ENCODE measurements around the gene TMEM191C.
"Not testable (repeated sequence)": the region's sequence is repeated elsewhere in the genome, so short reads cannot be mapped to it uniquely, and the experiment has no call there.

Gene TMEM191C

DNA sequence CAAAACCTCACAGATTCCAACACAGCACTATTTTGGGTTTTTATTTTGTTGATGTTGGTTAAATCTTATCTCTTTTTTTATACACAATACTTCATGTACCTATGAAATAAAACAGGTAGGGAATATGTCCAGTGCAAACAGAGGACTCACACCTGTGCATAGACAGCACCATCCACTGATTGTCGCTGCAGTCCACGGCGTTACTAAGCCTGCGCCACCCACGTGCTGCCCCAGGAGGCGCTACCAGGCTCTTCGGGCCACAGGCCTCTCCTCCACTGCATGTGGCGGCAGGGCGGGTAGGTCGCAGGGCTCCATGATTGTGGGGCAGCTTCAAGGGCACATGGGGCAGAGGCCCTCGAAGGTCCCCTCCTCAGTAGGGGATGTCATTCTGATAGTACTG lies 5.8 kb downstream of the TMEM191C start:
- in situ Hi-C loops (cut with MboI; ENCODE audit: low sequenced_read_pairs) = not testable (repeated sequence)

DNA sequence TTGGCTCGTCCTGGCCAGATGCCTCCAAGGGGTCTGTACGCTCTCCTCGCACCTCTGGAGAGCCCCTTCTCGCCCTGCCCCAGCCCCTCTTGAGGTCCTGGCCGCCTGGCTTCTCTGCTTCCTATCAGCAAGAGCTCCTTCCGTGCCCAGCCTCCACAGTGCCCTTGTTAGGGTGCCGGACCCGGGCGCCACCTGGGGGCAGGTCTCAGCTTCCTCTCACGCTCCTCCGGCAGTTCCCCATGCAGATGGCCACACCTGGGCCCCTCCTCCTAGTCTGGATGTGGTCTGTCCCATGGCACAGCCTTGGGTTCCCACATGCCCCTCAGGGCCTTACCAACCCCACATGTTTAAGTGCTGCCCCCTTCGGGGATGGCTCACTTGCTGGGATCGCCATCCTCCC lies 6.5 kb downstream of the TMEM191C start:
- in situ Hi-C loops (cut with MboI; ENCODE audit: low sequenced_read_pairs) = not testable (repeated sequence)

DNA sequence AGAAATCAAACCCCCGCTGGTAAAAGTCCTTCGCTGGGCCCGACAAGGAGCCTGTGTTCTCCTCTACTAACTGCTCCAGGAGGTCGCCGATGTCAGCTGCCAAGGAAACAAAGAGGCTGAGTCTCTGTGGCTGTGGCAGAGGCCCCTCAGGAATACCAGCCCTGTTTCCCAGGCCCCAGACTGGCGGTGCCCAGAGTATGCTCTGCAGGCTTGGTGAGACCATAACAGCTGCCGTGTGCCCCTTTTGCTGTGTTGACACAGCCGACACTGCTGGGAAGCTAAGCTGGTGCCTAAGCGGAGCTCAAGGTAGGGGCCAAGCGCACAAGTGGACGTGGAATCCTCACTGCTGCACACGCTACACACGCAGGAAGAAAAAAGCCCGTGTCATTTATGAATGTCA lies 16.9 kb downstream of the TMEM191C start:
- in situ Hi-C loops (cut with MboI; ENCODE audit: low sequenced_read_pairs) = not testable (repeated sequence)

DNA sequence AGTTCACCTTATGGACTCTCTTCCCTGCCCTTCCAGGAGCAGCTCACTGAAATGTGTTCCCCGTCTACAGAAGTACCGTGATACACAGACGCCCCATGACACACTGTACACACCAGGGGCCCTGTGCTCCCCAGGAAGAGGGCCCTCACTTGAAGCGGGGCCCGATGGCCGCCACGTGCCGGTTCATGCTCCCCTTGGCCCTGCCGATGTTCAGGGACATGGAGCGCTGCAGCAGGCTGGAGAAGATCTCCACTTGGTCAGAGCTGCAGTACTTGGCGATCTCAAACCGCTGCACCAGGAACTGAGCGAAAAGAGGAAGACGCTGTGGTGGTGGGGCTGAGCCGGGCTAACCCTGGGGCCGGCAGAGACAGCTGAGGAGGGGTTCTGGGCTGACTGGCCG lies 20.5 kb downstream of the TMEM191C start:
- in situ Hi-C loops (cut with MboI; ENCODE audit: low sequenced_read_pairs) = not testable (repeated sequence)

DNA sequence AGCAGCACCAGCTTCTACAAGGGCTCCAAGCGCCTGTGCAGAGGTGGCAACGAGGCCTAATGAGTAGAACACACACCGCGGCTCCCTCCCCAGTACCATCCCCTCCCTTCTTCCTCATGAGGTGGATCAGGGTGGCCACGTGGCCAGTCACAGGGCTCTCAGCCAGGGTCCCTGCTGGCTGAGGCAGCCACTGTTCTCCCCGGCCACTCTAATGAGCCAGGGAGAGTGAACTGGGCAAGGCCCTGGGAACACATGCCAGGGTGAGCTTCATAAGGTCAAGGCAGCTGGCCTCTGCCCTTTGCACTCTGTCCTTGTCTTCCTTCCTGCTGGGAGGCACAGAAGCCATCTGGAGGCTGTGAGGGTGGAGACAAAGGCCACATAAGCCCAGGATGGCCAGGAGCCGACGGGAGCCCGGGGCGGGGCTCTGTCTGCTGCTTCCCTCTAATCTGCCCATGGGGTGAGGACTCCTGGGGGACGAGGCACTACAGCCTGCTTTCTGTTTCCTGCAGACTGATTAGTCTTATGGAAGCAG lies 22.0 kb downstream of the TMEM191C start:
- in situ Hi-C loops (cut with MboI; ENCODE audit: low sequenced_read_pairs) = not testable (repeated sequence)

DNA sequence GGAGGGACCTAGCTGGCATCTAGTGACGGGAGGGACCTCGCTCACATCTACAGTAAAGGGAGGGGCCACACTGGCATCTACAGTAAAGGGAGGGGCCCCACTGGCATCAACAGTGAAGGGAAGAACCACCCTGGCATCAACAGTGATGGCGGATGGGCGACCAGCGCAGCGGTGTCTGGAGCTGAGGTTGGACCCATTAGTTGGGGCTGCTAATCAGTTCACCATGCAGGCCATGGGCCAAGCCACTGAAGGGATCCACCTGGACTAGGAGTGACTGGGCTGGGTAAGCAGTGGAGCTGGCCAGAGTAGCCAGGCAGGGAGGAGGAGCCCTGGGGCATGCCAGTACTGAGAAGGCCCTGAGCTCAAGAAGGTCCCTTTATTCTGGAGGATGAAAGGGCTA lies 23.4 kb downstream of the TMEM191C start:
- in situ Hi-C loops (cut with MboI; ENCODE audit: low sequenced_read_pairs) = not testable (repeated sequence)

DNA sequence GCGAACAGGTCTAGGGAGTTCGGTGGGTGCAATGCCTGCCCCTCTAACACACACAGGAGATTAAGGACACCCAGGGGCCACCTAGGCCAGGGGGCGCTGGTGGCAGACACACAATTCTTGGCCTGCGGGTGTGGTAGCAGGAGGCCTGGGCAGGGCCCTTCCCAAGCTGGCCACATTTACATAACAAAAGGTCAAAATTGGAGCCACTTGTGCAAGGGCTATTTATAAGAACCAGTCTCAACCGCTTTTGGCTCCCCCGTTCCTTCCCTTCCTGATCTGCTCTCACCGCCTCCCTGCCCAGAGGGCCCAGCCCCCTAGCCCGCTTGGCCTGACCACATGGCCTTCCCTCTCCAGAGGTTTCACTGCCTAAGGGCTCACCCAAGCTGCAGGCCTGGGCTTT lies 25.1 kb downstream of the TMEM191C start:
- in situ Hi-C loops (cut with MboI; ENCODE audit: low sequenced_read_pairs) = not testable (repeated sequence)

DNA sequence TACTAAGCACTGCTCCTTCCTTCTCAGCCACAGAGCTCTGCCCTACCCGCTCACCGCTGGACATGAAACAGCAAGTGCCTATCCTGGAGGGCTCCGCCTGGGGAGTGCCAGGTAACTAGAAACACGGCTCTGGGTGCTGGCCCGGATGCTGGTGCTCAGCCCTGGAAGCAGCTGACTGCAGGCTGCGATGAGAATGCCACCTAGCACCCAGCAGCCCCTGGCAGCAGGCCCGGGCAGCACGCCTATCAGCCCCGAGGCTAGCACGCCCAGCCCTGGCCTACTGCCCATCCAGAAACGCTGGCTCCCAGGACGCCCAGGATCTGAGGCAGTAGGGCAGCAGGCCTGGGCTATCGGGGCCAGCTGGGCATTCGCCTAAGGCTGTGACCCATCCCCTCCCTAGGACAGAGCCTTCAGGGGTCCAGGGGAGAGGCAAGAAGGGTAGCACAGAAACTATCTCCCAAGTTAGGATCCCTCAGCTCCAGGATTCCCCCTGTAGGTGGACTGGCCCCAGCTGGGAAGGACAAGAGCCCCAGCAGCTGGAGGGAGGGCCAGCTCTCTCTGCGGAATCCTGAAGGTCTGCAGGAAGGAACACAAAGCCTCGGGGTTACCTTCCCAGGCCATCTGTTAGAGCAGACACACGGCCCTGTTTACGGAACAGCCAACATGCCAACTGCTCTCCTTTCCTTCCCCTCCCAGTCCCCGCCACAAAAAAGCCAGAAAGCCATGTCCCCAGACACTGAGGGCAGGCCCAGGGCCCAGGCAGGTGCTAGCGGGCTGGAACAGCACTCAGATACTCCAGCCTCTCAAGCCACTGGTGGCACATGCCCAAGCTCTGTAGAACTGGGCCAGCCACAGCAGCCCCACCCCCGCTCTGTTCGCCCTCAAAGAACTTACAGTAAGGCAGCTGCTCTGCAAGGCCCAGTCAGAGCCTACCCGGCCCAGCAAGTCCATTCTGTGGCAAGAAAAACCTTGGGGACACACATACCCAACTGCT lies 26.9 kb downstream of the TMEM191C start:
- in situ Hi-C loops (cut with MboI; ENCODE audit: low sequenced_read_pairs) = not testable (repeated sequence)

DNA sequence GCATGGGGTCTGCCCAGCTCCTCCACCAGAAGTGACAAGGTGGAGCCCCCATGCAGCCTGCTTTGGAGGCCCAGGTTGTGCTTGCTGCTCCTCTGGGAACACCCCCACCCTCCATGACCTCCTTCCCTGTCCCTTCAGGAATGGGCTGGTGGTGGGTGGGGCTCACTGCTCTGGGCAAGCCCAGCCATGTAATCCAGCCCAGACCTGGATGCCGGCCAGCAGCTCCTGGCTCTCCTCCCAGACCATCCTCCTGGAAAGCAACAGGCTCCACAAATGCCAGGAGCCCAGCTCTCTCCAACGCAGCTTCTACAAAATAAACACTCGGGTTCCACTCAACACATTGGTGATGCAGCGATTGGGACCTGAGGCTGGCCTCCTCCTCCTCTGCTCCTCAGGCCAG lies 30.8 kb downstream of the TMEM191C start:
- in situ Hi-C loops (cut with MboI; ENCODE audit: low sequenced_read_pairs) = not testable (repeated sequence)

DNA sequence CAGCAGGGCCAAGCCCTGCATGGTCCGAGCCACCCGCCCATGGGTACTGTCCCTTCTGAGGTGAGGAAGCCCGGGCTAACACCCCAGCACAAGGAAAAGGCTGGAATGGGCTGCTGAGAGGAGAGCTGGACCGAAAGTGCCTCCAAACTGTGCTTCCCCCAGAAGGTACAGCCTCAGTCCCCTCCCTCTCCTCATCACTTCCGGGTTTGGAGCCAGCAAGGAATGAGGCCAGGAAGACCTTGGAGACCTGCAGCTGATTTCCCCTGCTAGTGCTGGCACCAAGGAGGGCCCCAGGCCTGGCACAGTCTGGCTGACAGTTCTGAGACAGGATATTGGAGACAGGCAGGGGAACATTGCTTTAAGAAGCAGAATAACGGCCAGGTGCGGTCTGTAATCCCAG lies 31.3 kb downstream of the TMEM191C start:
- in situ Hi-C loops (cut with MboI; ENCODE audit: low sequenced_read_pairs) = not testable (repeated sequence)

DNA sequence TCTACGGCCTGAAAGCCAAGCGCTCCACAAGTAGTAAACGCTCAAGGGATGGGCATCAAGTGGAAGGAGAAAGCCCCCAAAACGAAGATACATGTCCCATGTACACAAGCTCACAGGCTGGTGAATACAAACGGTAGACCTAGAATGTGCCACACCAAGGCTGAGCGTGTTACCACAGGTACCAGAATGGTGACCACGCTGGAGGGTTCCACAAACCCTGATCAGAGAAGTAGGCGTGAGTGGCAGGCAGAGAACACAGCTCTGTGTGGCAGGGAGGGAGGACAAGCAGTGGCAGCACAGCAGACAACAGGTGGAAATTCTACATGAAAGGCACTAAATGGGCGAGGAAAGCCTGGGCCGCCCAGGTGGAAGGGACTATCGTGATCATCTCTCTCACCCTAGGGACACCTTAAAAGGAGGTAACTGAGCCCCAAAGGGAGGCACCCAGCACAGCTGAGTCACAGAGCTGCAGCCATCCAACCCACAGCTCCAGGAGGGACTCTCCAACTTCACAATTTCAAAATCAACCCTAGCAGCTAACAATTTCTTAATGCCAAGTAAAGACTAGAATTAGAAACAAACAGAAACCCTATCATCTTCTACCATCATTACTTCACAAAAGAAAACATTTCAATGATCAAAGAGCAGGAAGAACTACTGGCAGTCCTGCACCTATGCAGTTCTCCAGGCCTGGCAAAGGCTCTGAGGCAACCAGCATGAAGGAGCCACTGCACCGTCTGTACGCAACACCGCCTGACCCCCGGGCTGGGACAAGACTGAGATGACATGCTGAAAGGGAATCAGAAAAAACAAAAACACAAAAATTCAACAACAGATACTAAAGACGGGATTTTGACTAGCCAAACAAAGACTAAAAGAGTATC lies 32.7 kb downstream of the TMEM191C start:
- in situ Hi-C loops (cut with MboI; ENCODE audit: low sequenced_read_pairs) = not testable (repeated sequence)

DNA sequence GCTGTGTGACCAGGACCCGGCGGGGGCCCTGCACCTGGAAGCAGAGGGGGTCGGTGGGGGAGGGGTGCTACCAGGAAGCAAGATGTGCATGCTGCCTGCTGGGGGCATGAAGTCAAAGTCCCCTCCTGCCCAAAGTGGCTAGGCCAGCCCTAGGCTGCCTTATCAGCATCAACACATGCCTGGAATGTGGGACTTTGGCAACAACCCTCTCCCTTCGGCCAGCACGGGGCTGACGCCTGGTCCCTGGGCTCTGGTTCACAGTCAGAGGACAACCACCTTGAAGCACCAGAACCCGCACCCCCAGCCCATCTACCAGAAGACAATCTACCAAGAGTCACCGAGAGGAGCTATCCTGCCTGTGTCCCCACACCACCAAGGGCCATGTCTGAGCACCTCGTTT lies 43.2 kb downstream of the TMEM191C start:
- in situ Hi-C loops (cut with MboI; ENCODE audit: low sequenced_read_pairs) = not testable (repeated sequence)

DNA sequence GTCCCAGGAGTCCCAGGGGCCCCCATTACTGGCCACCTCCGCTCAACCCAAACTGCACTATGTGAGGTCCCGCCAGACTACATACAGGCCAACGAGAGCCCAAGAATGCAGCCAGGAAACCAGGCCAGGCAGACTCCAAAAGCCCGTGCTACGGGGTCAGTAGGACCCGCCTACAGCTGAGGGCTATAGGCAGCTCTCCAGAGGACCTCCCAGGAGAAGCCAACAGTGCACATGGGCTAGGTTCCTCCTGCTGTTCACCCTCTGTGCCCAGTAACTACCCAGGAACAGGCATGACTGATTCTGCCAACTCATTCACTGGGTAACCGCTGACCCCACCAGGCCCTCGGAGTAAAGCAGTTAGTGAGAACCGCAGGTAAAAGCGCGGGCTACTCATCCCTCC lies 44.8 kb downstream of the TMEM191C start:
- in situ Hi-C loops (cut with MboI; ENCODE audit: low sequenced_read_pairs) = not testable (repeated sequence)

DNA sequence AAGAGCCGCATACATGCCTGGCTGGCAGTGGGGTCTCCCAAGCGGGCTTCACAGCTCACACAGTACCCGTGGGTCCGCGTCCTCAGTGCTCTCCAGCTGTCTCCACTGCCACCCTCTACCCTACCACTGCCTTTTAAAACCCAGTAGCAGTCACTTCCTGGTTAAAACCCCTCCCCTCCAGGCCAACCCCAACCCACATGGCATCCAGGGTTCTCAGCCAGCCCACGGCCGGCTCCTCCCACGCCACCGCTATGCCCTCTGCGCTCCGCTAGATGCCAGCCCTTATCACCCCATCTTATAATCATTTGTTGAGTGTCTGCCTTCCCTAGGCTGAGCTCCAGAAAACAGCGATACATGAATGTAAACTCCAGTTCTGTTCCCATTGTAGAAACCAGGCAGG lies 46.9 kb downstream of the TMEM191C start:
- in situ Hi-C loops (cut with MboI; ENCODE audit: low sequenced_read_pairs) = not testable (repeated sequence)

DNA sequence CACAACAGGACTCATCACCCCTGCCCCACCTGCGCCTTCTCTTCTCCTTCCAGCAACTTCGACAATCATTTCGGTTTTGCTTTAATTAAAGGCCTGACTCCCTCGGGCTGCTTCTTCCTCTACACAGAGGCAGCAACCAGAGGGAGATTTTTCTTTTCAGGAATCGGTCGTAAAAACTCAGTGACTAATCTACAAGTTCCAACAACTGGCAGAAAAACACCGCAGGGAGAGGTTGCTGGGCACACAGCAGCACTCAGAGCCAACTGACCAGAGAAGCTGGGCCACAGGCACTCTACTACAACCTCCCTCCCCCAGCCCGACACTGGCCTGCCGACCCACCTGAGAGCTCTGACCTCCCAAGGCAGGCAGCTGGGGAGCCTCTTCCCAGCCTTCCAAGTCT lies 48.0 kb downstream of the TMEM191C start:
- in situ Hi-C loops (cut with MboI; ENCODE audit: low sequenced_read_pairs) = not testable (repeated sequence)

DNA sequence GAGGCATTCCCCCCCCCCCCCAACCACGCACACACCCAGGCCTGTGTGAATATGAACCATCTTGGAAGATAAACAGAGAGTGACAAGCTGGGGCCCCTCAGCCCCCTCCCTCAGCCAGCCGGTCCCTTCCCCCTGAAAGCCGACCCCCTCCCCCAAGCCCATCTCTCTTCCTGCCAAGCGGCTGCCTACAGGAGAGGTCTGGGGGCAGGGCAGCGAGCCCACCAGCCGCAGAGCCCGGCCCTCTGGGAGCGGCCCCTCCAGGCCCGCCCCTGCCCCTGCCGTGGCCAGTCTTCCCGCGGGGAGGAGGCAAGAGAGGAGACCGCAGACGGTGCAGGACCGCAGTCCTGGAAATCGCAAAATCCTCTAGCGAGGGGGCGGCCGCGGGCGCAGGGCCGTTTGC lies 49.3 kb downstream of the TMEM191C start:
- in situ Hi-C loops (cut with MboI; ENCODE audit: low sequenced_read_pairs) = not testable (repeated sequence)

DNA sequence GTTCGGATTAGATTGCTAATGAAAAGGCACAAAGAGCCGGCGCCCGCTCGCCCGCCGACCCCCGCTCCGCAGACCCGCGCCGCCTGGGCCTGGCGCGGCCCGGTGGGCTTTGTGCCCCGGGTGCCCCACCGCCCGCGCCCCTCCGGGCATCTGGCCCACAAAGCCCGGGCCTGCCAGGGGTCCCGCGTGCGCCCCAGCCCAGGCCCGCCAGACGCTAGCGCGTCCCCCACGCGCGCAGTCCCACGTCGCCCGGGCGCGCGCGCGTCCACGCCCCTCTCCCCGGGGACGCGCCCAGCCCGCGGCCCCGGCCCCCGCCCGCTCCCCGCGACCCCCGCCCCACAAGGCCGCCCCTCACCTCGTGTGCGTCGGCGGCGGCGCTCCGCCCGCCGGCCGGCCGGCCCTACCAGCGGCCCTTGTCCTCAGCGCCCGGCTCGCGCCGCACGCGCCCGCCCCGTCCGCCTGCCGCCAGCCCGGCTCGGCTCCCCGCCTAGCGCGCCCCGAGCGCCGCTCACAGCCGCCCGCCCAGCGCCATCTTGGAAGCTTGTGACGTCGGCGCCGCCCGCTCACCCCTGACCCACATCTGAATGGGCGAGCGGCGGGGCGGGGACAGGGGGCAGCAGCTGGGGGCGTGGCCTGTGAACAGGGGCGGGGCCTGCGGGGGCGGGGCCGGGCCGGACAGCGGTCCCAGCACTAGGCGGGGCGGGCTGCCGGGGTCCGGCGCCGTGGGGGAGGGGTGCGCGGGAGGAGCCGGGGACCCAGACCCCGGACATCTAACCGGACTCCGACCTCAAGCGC lies 50.0 kb downstream of the TMEM191C start:
- in situ Hi-C loops (cut with MboI; ENCODE audit: low sequenced_read_pairs) = not testable (repeated sequence)
